ENCODE measurements around the gene SLC43A1. TPM values are rescaled to one million over a fixed set of nuclear protein-coding genes. Genes with fewer than 3 reads are reported as not detected.

The SLC43A1 gene
- total RNA-seq, 1 donor from 2014 or later, result 5.2 TPM

GRCh38 chr11:57475191-57475590, 40.3 kb downstream of the SLC43A1 start:
- H3K9me3 Mint-ChIP-seq (ENCODE audit: unreplicated experiment), result peaks cover 29% of the 10 kb centered on the region
- TF ChIP-seq CTCF (IDR thresholded peaks at IDR 0.05; ENCODE audit: partially characterized antibody, unreplicated experiment), result no peak
- peaks cover 43% of the 10 kb centered on the region for H3K4me1 Mint-ChIP-seq (ENCODE audit: low read depth, unreplicated experiment)
- H3K27ac Mint-ChIP-seq (ENCODE audit: unreplicated experiment), result no peak overlapping the region
- H3K27me3 Mint-ChIP-seq (ENCODE audit: unreplicated experiment), result peaks cover 34% of the 10 kb centered on the region
- no peak for DNase-seq
- H3K4me3 Mint-ChIP-seq (ENCODE audit: unreplicated experiment), result no peak overlapping the region
- H3K36me3 Mint-ChIP-seq (ENCODE audit: unreplicated experiment), result peaks cover 5% of the 10 kb centered on the region

GRCh38 chr11:57474803-57475115, 40.7 kb downstream of the SLC43A1 start:
- no peak overlapping the region for H3K4me3 Mint-ChIP-seq (ENCODE audit: unreplicated experiment)
- H3K27ac Mint-ChIP-seq (ENCODE audit: unreplicated experiment), result no peak overlapping the region
- peaks cover 34% of the 10 kb centered on the region for H3K27me3 Mint-ChIP-seq (ENCODE audit: unreplicated experiment)
- no peak for TF ChIP-seq CTCF (IDR thresholded peaks at IDR 0.05; ENCODE audit: partially characterized antibody, unreplicated experiment)
- H3K4me1 Mint-ChIP-seq (ENCODE audit: low read depth, unreplicated experiment), result peaks cover 41% of the 10 kb centered on the region
- peaks cover 28% of the 10 kb centered on the region for H3K9me3 Mint-ChIP-seq (ENCODE audit: unreplicated experiment)
- peaks cover 5% of the 10 kb centered on the region for H3K36me3 Mint-ChIP-seq (ENCODE audit: unreplicated experiment)
- no peak for DNase-seq

GRCh38 chr11:57474017-57474802, 41.3 kb downstream of the SLC43A1 start:
- Mint-ChIP-seq H3K27me3 (ENCODE audit: unreplicated experiment) (peaks cover 29% of the 10 kb centered on the region), H3K4me3 (ENCODE audit: unreplicated experiment) (peak overlapping the region; percentile 78), H3K9me3 (ENCODE audit: unreplicated experiment) (peaks cover 22% of the 10 kb centered on the region), H3K4me1 (ENCODE audit: low read depth, unreplicated experiment) (peaks cover 36% of the 10 kb centered on the region), H3K27ac (ENCODE audit: unreplicated experiment) (no peak overlapping the region), H3K36me3 (ENCODE audit: unreplicated experiment) (peaks cover 5% of the 10 kb centered on the region)
- TF ChIP-seq CTCF (IDR thresholded peaks at IDR 0.05; ENCODE audit: partially characterized antibody, unreplicated experiment), result no peak
- DNase-seq, result no peak

GRCh38 chr11:57473285-57473841, 42.1 kb downstream of the SLC43A1 start:
- Mint-ChIP-seq H3K9me3 (ENCODE audit: unreplicated experiment) (peaks cover 23% of the 10 kb centered on the region), H3K4me1 (ENCODE audit: low read depth, unreplicated experiment) (peaks cover 37% of the 10 kb centered on the region), H3K36me3 (ENCODE audit: unreplicated experiment) (peaks cover 5% of the 10 kb centered on the region), H3K27me3 (ENCODE audit: unreplicated experiment) (peaks cover 24% of the 10 kb centered on the region), H3K4me3 (ENCODE audit: unreplicated experiment) (peak overlapping the region; percentile 78), H3K27ac (ENCODE audit: unreplicated experiment) (peak overlapping the region; percentile 74)
- TF ChIP-seq CTCF (IDR thresholded peaks at IDR 0.05; ENCODE audit: partially characterized antibody, unreplicated experiment), result no peak
- DNase-seq, result no peak

GRCh38 chr11:57471496-57471895, 44.0 kb downstream of the SLC43A1 start:
- H3K4me1 Mint-ChIP-seq (ENCODE audit: low read depth, unreplicated experiment), result peaks cover 32% of the 10 kb centered on the region

More at GRCh38 chr11:57471496-57471895, 44.0 kb downstream of the SLC43A1 start:
- DNase-seq, result no peak
- H3K27ac Mint-ChIP-seq (ENCODE audit: unreplicated experiment), result no peak overlapping the region
- H3K4me3 Mint-ChIP-seq (ENCODE audit: unreplicated experiment), result no peak overlapping the region
- peaks cover 11% of the 10 kb centered on the region for H3K9me3 Mint-ChIP-seq (ENCODE audit: unreplicated experiment)
- TF ChIP-seq CTCF (IDR thresholded peaks at IDR 0.05; ENCODE audit: partially characterized antibody, unreplicated experiment), result no peak
- H3K36me3 Mint-ChIP-seq (ENCODE audit: unreplicated experiment), result no peaks in the 10 kb centered on the region
- H3K27me3 Mint-ChIP-seq (ENCODE audit: unreplicated experiment), result peaks cover 18% of the 10 kb centered on the region

Measured in glutamatergic neuron (in vitro differentiated cells).